Smooth muscle cell of the brain vasculature (primary cell): ENCODE data around the gene MFNG.
A peak's percentile ranks its signal among the peaks of the same experiment; 100 is the strongest.

ENCODE experiments used
- DNase-seq: peaks from one replicate; pipeline ENCODE4 v3.0.0-alpha.2; 2012; ENCODE audit warnings: low read depth, low spot score

MFNG gene

GRCh38 chr22:37448516-37449127, 37.6 kb downstream of the MFNG start:
- DNase-seq = no peak

- no peak for DNase-seq
Observed at GRCh38 chr22:37445501-37445900, 40.7 kb downstream of the MFNG start.

GRCh38 chr22:37443977-37444376, 42.2 kb downstream of the MFNG start:
- no peak for DNase-seq

GRCh38 chr22:37443086-37443485, 43.1 kb downstream of the MFNG start:
- DNase-seq = no peak

- no peak for DNase-seq
Observed at GRCh38 chr22:37442537-37442936, 43.6 kb downstream of the MFNG start.

GRCh38 chr22:37442135-37442534, 44.0 kb downstream of the MFNG start:
- DNase-seq = no peak

GRCh38 chr22:37440875-37441274, 45.3 kb downstream of the MFNG start:
- DNase-seq = no peak

- DNase-seq = no peak
Observed at GRCh38 chr22:37439347-37439746, 46.8 kb downstream of the MFNG start.

- DNase-seq = no peak
Observed at GRCh38 chr22:37435970-37436603, 50.1 kb downstream of the MFNG start.

GRCh38 chr22:37433786-37434185, 52.4 kb downstream of the MFNG start:
- no peak for DNase-seq

GRCh38 chr22:37432708-37433054, 53.5 kb downstream of the MFNG start:
- no peak for DNase-seq

GRCh38 chr22:37431801-37432707, 54.1 kb downstream of the MFNG start:
- peak; percentile 60 for DNase-seq

GRCh38 chr22:37431366-37431765, 54.8 kb downstream of the MFNG start:
- no peak for DNase-seq

GRCh38 chr22:37430941-37431340, 55.2 kb downstream of the MFNG start:
- no peak for DNase-seq

GRCh38 chr22:37428649-37429586, 57.3 kb downstream of the MFNG start:
- no peak for DNase-seq

- no peak for DNase-seq
Observed at GRCh38 chr22:37427711-37428635, 58.2 kb downstream of the MFNG start.

- DNase-seq = no peak
Observed at GRCh38 chr22:37427135-37427710, 59.0 kb downstream of the MFNG start, which contains the start of gene ELFN2. Gene ELFN2 (minus strand): TSS chr22:37427479. CDS start chr22:37375534, 51,945 bp downstream.

GRCh38 chr22:37426706-37427134, 59.5 kb downstream of the MFNG start:
- DNase-seq = no peak

- no peak for DNase-seq
Observed at GRCh38 chr22:37425800-37426705, 60.1 kb downstream of the MFNG start.
